ENCODE results near the gene OR2J1.

Gene OR2J1

GRCh38 chr6:29099190-29099589, at the start of gene OR2J1:
Gene OR2J1 (plus strand): TSS chr6:29099490. CDS start chr6:29100943, 1,453 bp downstream.
- H4K20me1 ChIP-seq, result no peaks in the 10 kb centered on the region
- H3K9ac ChIP-seq, result no peak within 1 kb of the TSS
- no peak within 1 kb of the TSS for H3K4me3 ChIP-seq
- no peaks in the 10 kb centered on the region for H3K4me1 ChIP-seq
- H3K9me3 ChIP-seq (replicated peaks in 1 of 11), result no peaks in the 10 kb centered on the region
- no peaks in the 10 kb centered on the region for H3K27me3 ChIP-seq
- H3K36me3 ChIP-seq, result no peaks in the 10 kb centered on the region
- H3K27ac ChIP-seq, result no peak within 1 kb of the TSS
- no peak within 1 kb of the TSS for H3K4me2 ChIP-seq
- no peak for TF ChIP-seq Cebpa-rat (IDR thresholded peaks at IDR 0.05)

DNA sequence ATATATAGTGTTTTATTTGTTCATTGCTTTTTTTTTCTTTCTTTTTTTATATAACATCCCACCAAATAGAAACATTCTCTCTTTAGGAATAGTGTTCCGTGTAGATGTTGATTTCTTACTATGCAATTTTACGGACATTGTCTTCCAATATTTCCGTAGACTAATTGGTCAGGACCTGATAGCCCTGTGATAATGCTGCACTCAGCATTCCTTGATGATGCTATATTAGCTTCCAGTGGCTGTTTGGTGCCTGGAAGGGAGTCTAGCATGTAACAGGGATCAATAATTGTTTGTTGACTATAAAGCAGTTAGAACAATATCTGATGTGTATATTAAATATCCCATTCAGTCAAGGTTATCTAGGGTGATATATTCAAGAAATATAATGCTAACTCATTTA, 47.6 kb upstream of the OR2J1 start:
- Histone ChIP-seq H3K27ac (no peak overlapping the region), H4K20me1 (no peaks in the 10 kb centered on the region), H3K9ac (no peak overlapping the region), H3K36me3 (no peaks in the 10 kb centered on the region), H3K27me3 (no peaks in the 10 kb centered on the region), H3K4me2 (no peak overlapping the region), H3K4me1 (peaks cover 0 to 17% (median 0%) of the 10 kb centered on the region in 10 experiments; a peak in 3 of 20 replicates), H3K9me3 (replicated peaks in 1 of 11) (peaks cover 0 to 12% (median 7%) of the 10 kb centered on the region in 11 experiments; a peak in 8 of 22 replicates), H3K4me3 (no peak overlapping the region)
- no peak for TF ChIP-seq Cebpa-rat (IDR thresholded peaks at IDR 0.05)

DNA sequence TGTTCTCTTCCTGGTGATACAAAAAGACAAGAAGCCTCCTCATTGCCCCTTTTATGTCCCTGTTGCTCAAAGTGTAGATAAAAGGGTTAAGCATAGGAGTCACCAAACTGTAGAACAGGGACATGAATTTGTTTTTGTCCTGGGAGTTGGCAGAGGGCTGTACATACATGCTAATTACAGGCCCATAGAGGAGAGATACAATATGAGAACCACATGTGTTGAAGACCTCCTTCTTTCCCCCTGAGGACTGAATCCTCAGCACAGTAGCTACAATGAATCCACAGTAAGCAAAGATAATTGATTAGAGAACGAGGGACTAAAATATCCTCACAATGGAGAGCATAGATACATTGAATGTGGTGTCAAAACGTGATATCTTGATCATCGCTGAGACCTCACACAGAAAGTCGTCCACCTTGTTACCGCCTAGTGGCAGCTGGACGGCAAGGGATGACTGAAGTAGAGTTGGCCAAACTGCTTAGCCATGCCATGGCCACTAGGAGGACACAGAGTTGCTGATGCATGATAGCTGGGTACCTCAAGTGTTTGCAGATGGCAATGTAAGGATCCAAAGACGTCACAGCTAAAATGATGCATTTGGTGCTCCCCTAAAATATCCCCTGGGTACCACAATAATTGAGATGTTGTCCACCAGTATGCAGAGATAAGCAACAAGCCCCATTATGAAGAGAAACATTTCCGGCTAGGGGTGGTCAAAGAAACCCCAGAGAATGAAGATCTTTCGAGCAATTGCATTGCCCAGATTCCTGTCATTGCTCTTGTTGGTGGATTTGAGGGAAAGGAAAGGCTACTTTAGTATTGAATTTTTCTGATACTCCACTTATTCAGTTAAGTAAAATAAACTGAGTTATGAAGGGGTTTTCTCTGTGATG, 27.2 kb upstream of the OR2J1 start:
- Histone ChIP-seq H3K9me3 (replicated peaks in 1 of 11) (peaks cover 0 to 13% (median 0%) of the 10 kb centered on the region in 11 experiments; a peak in 4 of 22 replicates), H3K36me3 (no peaks in the 10 kb centered on the region), H3K4me3 (no peak overlapping the region), H3K4me2 (no peak overlapping the region), H3K27me3 (no peaks in the 10 kb centered on the region), H3K4me1 (peaks cover 0 to 5% (median 0%) of the 10 kb centered on the region in 10 experiments; a peak in 2 of 20 replicates), H3K27ac (no peak overlapping the region), H4K20me1 (no peaks in the 10 kb centered on the region), H3K9ac (no peak overlapping the region)
- TF ChIP-seq Cebpa-rat (IDR thresholded peaks at IDR 0.05), result no peak

- Histone ChIP-seq H3K9me3 (replicated peaks in 1 of 11) (no peaks in the 10 kb centered on the region), H3K27me3 (no peaks in the 10 kb centered on the region), H4K20me1 (no peaks in the 10 kb centered on the region), H3K27ac (no peak overlapping the region), H3K9ac (no peak overlapping the region), H3K36me3 (no peaks in the 10 kb centered on the region), H3K4me1 (no peaks in the 10 kb centered on the region), H3K4me2 (no peak overlapping the region), H3K4me3 (no peak overlapping the region)
- no peak for TF ChIP-seq Cebpa-rat (IDR thresholded peaks at IDR 0.05)
These were observed 20.1 kb upstream of the OR2J1 start for GRCh38 chr6:29079203-29079602.

GRCh38 chr6:29081312-29081711, 18.0 kb upstream of the OR2J1 start:
- no peak overlapping the region for H3K4me2 ChIP-seq
- H3K27ac ChIP-seq, result no peak overlapping the region
- H3K36me3 ChIP-seq, result no peaks in the 10 kb centered on the region
- H3K4me1 ChIP-seq, result no peaks in the 10 kb centered on the region
- no peak for TF ChIP-seq Cebpa-rat (IDR thresholded peaks at IDR 0.05)
- no peaks in the 10 kb centered on the region for H3K27me3 ChIP-seq
- H4K20me1 ChIP-seq, result no peaks in the 10 kb centered on the region
- H3K4me3 ChIP-seq, result no peak overlapping the region
- H3K9ac ChIP-seq, result no peak overlapping the region
- no peaks in the 10 kb centered on the region for H3K9me3 ChIP-seq (replicated peaks in 1 of 11)

DNA sequence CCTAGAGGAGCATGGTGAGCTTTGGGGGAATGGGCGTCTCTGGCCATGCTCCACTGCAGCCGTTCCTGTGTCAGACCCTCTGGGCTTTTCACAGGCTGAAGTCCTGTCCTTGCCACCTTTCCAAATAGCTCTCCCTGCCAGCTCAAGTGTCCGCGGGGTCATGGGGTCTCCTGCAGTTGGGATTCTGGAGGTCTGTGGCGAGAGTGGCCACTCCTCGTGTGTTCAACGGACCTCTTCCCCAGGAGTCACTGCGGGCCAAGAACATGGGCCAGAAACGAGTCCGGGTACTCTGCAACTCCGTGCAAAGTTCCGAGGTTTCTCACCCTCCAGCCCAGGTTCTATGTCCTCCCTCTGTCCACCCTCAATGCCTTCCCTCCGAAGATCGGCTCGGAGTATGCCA, 16.8 kb upstream of the OR2J1 start:
- no peaks in the 10 kb centered on the region for H3K4me1 ChIP-seq

DNA sequence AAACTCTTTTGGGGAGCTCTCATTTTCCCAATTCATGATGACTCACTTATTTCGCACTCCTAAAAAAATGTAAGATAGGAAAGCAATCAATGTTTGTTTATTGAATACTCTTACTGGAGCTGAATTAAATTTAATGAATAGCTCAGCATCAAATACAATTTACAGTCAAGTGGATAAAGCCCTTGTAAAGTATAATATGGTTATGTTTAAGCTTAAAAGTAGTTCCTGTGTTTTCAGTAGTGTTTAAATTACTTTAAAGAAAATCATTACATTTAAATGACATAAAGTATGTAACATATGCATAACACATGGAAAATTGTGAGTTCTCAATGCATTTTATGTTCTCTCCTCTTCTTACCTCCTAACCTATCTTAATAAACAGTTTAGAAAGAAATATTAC, 12.1 kb upstream of the OR2J1 start, which contains the start of gene OR2B3:
Gene OR2B3, minus strand, starts transcription at position 101 of the 400 bp plus-strand sequence. Its CDS starts 65 bp downstream, at position 36.
- no peaks in the 10 kb centered on the region for H3K36me3 ChIP-seq
- H3K27ac ChIP-seq, result no peak within 1 kb of the TSS
- TF ChIP-seq Cebpa-rat (IDR thresholded peaks at IDR 0.05), result no peak
- no peaks in the 10 kb centered on the region for H3K9me3 ChIP-seq (replicated peaks in 1 of 11)
- H3K4me3 ChIP-seq, result no peak within 1 kb of the TSS
- no peak within 1 kb of the TSS for H3K9ac ChIP-seq
- H3K4me2 ChIP-seq, result no peak within 1 kb of the TSS
- no peaks in the 10 kb centered on the region for H3K27me3 ChIP-seq
- H4K20me1 ChIP-seq, result no peaks in the 10 kb centered on the region
- H3K4me1 ChIP-seq, result no peaks in the 10 kb centered on the region

More for the DNA sequence above, 16.8 kb upstream of the OR2J1 start:
- TF ChIP-seq Cebpa-rat (IDR thresholded peaks at IDR 0.05), result no peak
- no peaks in the 10 kb centered on the region for H3K27me3 ChIP-seq
- H4K20me1 ChIP-seq, result no peaks in the 10 kb centered on the region
- no peak overlapping the region for H3K4me3 ChIP-seq
- no peak overlapping the region for H3K9ac ChIP-seq
- H3K4me2 ChIP-seq, result no peak overlapping the region
- no peaks in the 10 kb centered on the region for H3K36me3 ChIP-seq
- no peaks in the 10 kb centered on the region for H3K9me3 ChIP-seq (replicated peaks in 1 of 11)
- no peak overlapping the region for H3K27ac ChIP-seq

GRCh38 chr6:29092957-29093356, 6.3 kb upstream of the OR2J1 start:
- H3K4me1 ChIP-seq, result no peaks in the 10 kb centered on the region
- no peak overlapping the region for H3K27ac ChIP-seq
- no peaks in the 10 kb centered on the region for H3K27me3 ChIP-seq
- H3K4me3 ChIP-seq, result no peak overlapping the region
- H4K20me1 ChIP-seq, result no peaks in the 10 kb centered on the region
- H3K36me3 ChIP-seq, result no peaks in the 10 kb centered on the region
- no peak overlapping the region for H3K4me2 ChIP-seq
- H3K9me3 ChIP-seq (replicated peaks in 1 of 11), result no peaks in the 10 kb centered on the region
- TF ChIP-seq Cebpa-rat (IDR thresholded peaks at IDR 0.05), result no peak
- no peak overlapping the region for H3K9ac ChIP-seq

- Histone ChIP-seq H3K4me2 (no peak overlapping the region), H3K27ac (no peak overlapping the region), H3K9me3 (replicated peaks in 1 of 11) (no peaks in the 10 kb centered on the region), H3K4me3 (no peak overlapping the region), H3K36me3 (no peaks in the 10 kb centered on the region), H3K27me3 (no peaks in the 10 kb centered on the region), H3K9ac (no peak overlapping the region), H3K4me1 (no peaks in the 10 kb centered on the region), H4K20me1 (no peaks in the 10 kb centered on the region)
- no peak for TF ChIP-seq Cebpa-rat (IDR thresholded peaks at IDR 0.05)
These were observed 1.5 kb upstream of the OR2J1 start for GRCh38 chr6:29097803-29098202.

DNA sequence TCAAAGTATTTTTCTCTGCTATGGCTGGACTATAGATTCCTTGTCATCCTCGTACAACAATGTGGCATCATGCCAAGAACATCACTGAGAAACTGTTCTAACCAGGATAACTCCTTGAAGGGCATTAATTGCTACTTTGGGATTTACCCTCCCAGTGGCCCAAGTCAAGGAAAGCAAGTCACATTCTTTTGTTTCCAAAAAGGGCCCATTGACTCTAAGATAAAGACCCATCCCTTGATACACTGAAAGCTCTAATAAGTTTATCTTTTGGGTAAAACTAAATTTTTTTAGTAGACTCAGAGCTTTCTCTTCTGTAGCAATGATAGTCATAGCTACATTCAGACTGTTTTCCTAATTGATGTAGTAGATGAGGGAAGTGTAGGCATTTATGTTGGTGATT, 8.5 kb downstream of the OR2J1 start, which contains the start of gene OR2J3:
Gene OR2J3, plus strand, starts transcription at position 301 of the 400 bp plus-strand sequence. CDS start 3,833 bp downstream, outside the sequence.
- Histone ChIP-seq H3K9me3 (replicated peaks in 1 of 11) (no peaks in the 10 kb centered on the region; a peak in 1 of 22 replicates), H3K27me3 (no peaks in the 10 kb centered on the region), H3K4me2 (no peak within 1 kb of the TSS), H4K20me1 (no peaks in the 10 kb centered on the region), H3K9ac (no peak within 1 kb of the TSS), H3K36me3 (no peaks in the 10 kb centered on the region), H3K4me3 (no peak within 1 kb of the TSS), H3K4me1 (no peaks in the 10 kb centered on the region), H3K27ac (no peak within 1 kb of the TSS)
- no peak for TF ChIP-seq Cebpa-rat (IDR thresholded peaks at IDR 0.05)
